Astrocyte (in vitro differentiated cells and primary cell): Measurements from ENCODE around the gene PTPN3. TPM values are rescaled to one million over a fixed set of nuclear protein-coding genes. Genes with fewer than 3 reads are reported as not detected.

Source experiments
- DNase-seq: peaks from one replicate; pipeline ENCODE4 v3.0.0-alpha.2; 2010; ENCODE audit warnings: low read depth
- FAIRE-seq: peaks from 2 replicates; lab custom pipeline; 2011; peaks lifted over from hg19 to GRCh38; lab: Jason Lieb, UNC
- H2AFZ ChIP-seq: 2 replicates; pipeline ENCODE4 v1.6.0; 2012; ENCODE audit warnings: low read depth, low read length, inconsistent platforms
- H3K27ac ChIP-seq: 2 replicates; pipeline ENCODE4 v1.5.1; 2011; ENCODE audit warnings: low read depth, low read length, inconsistent platforms
- H3K27me3 ChIP-seq: 2 replicates; pipeline ENCODE4 v1.6.0; 2011; ENCODE audit warnings: low read length, inconsistent platforms; ENCODE audit not compliant: insufficient read depth
- H3K36me3 ChIP-seq: 2 replicates; pipeline ENCODE4 v1.5.1; 2011; ENCODE audit warnings: low read length, inconsistent platforms; ENCODE audit not compliant: insufficient read depth
- H3K4me1 ChIP-seq: 2 replicates; pipeline ENCODE4 v1.5.1; 2011; ENCODE audit warnings: low read length, inconsistent platforms; ENCODE audit not compliant: insufficient read depth
- H3K4me2 ChIP-seq: 2 replicates; pipeline ENCODE4 v1.6.0; 2012; ENCODE audit warnings: low read length, inconsistent platforms
- H3K4me3 ChIP-seq: 2 replicates; pipeline ENCODE4 v1.5.1; 2011; ENCODE audit warnings: low read depth, mild to moderate bottlenecking, low read length, inconsistent platforms; ENCODE audit not compliant: insufficient read depth
- H3K79me2 ChIP-seq: 2 replicates; pipeline ENCODE4 v1.6.0; 2012; ENCODE audit warnings: mild to moderate bottlenecking, low read length, inconsistent platforms; ENCODE audit not compliant: insufficient read depth
- H3K9ac ChIP-seq: 2 replicates; pipeline ENCODE4 v1.6.0; 2012; ENCODE audit warnings: mild to moderate bottlenecking, low read length, inconsistent platforms
- H3K9me3 ChIP-seq: 2 replicates; pipeline ENCODE4 v1.5.1; 2012; ENCODE audit warnings: low read depth, mild to moderate bottlenecking, low read length, inconsistent platforms; ENCODE audit not compliant: insufficient read depth
- H4K20me1 ChIP-seq: 2 replicates; pipeline ENCODE4 v1.6.0; 2012; ENCODE audit warnings: low read length, inconsistent platforms; ENCODE audit not compliant: insufficient read depth
- H3K27ac Mint-ChIP-seq: one replicate; pipeline ENCODE4 v1.8.0; 2021; ENCODE audit warnings: mild to moderate bottlenecking, mixed read lengths; ENCODE audit not compliant: unreplicated experiment
- H3K27me3 Mint-ChIP-seq: one replicate; pipeline ENCODE4 v1.8.0; 2021; ENCODE audit warnings: low read depth, mixed read lengths; ENCODE audit not compliant: unreplicated experiment
- H3K36me3 Mint-ChIP-seq: one replicate; pipeline ENCODE4 v1.8.0; 2021; ENCODE audit warnings: low read depth, mixed read lengths; ENCODE audit not compliant: unreplicated experiment
- H3K4me1 Mint-ChIP-seq: one replicate; pipeline ENCODE4 v1.8.0; 2021; ENCODE audit warnings: low read depth, mixed read lengths; ENCODE audit not compliant: unreplicated experiment
- H3K4me3 Mint-ChIP-seq: one replicate; pipeline ENCODE4 v1.8.0; 2021; ENCODE audit warnings: mild to moderate bottlenecking, moderate library complexity, mixed read lengths; ENCODE audit not compliant: unreplicated experiment
- H3K9me3 Mint-ChIP-seq: one replicate; pipeline ENCODE4 v1.8.0; 2021; ENCODE audit warnings: mild to moderate bottlenecking, mixed read lengths; ENCODE audit not compliant: unreplicated experiment
- EZH2 ChIP-seq: IDR thresholded peaks from 2 replicates; pipeline ENCODE4 v1.6.1; 2012; ENCODE audit warnings: mild to moderate bottlenecking, low read length, inconsistent platforms; ENCODE audit not compliant: insufficient read depth
- total RNA-seq: library from RNA; stranded (reverse); gene quantifications from 2 replicates; pipeline ENCODE4 v1.2.1, GENCODE V29; 2021
- TF ChIP-seq, protein P1 (sequence below): IDR thresholded peaks from 2 replicates; pipeline ENCODE4 v1.5.1; 2011; ENCODE audit warnings: low read depth, mild to moderate bottlenecking, inconsistent platforms, low read length, moderate library complexity; ENCODE audit not compliant: insufficient read depth

Gene PTPN3
- total RNA-seq, 1 donor from 2014 or later: 1.1 TPM

DNA sequence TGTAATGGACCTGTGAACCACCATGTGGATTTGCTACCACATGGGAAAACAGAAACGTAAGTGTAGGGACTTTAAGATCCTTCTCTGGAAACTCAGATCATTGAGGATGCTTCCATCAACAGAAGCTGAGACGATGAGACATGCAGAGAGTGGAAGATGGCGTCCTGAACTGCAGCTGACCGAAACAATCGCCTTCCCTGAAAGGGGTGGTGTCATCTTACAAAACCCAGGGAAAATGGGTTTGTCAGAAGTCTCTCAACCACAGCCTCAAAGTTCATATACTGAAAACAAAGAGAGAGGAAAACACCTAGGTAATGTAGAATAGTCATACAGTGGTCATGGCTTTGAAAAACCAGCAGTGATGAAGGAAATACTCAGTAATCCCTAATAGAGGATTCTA lies 6.6 kb upstream of the PTPN3 start:
- Histone ChIP-seq H3K4me2 (no peak overlapping the region), H3K9me3 (no peaks in the 10 kb centered on the region), H3K27ac (no peak overlapping the region), H3K36me3 (no peaks in the 10 kb centered on the region), H3K9ac (no peak overlapping the region), H2AFZ (no peak overlapping the region), H3K27me3 (peaks cover 38% of the 10 kb centered on the region), H4K20me1 (no peaks in the 10 kb centered on the region), H3K4me1 (peaks cover 9% of the 10 kb centered on the region), H3K4me3 (no peak overlapping the region), H3K79me2 (no peaks in the 10 kb centered on the region)
- Mint-ChIP-seq H3K27ac (no peak overlapping the region), H3K4me3 (no peak overlapping the region), H3K36me3 (no peaks in the 10 kb centered on the region), H3K9me3 (peaks cover 3% of the 10 kb centered on the region), H3K27me3 (peaks cover 56% of the 10 kb centered on the region), H3K4me1 (peaks cover 2% of the 10 kb centered on the region)
- DNase-seq (no peak), FAIRE-seq (no peak)
- TF ChIP-seq, protein P1, sequence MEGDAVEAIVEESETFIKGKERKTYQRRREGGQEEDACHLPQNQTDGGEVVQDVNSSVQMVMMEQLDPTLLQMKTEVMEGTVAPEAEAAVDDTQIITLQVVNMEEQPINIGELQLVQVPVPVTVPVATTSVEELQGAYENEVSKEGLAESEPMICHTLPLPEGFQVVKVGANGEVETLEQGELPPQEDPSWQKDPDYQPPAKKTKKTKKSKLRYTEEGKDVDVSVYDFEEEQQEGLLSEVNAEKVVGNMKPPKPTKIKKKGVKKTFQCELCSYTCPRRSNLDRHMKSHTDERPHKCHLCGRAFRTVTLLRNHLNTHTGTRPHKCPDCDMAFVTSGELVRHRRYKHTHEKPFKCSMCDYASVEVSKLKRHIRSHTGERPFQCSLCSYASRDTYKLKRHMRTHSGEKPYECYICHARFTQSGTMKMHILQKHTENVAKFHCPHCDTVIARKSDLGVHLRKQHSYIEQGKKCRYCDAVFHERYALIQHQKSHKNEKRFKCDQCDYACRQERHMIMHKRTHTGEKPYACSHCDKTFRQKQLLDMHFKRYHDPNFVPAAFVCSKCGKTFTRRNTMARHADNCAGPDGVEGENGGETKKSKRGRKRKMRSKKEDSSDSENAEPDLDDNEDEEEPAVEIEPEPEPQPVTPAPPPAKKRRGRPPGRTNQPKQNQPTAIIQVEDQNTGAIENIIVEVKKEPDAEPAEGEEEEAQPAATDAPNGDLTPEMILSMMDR: no peak
- no peak for TF ChIP-seq EZH2

DNA sequence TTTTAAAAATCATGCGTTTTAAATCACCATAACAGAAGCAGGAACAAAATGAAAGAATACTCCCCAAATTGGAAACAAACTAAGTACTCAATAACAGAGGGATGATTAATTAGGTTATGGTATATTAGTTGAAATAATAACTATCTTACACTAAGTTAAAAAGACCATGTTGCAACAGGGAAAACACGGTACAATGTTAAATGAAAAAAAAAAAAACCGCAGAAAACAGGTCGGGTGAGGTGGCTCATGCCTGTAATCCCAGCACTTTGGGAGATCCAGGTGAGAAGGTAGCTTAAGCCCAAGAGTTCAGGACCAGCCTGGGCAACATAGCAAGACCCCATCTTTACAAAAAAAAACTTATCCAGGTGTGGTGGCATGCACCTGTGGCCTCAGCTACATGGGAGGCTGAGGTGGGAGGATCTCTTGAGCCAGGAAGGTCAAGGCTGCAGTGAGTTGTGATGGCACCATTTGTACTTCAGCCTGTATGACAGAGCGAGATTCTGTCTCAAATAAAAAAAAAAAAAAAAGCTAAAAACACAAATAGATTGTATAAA lies 2.4 kb upstream of the PTPN3 start:
- Mint-ChIP-seq H3K27ac (no peak overlapping the region), H3K4me3 (peak overlapping the region; percentile 45), H3K4me1 (no peaks in the 10 kb centered on the region), H3K27me3 (peaks cover 71% of the 10 kb centered on the region), H3K9me3 (peaks cover 3% of the 10 kb centered on the region), H3K36me3 (no peaks in the 10 kb centered on the region)
- Histone ChIP-seq H3K9me3 (no peaks in the 10 kb centered on the region), H2AFZ (no peak overlapping the region), H3K27ac (no peak overlapping the region), H3K4me2 (peak overlapping the region; percentile 73), H3K27me3 (peaks cover 72% of the 10 kb centered on the region), H3K4me3 (no peak overlapping the region), H4K20me1 (peaks cover 7% of the 10 kb centered on the region), H3K4me1 (peaks cover 7% of the 10 kb centered on the region), H3K9ac (no peak overlapping the region), H3K79me2 (no peaks in the 10 kb centered on the region), H3K36me3 (no peaks in the 10 kb centered on the region)
- DNase-seq (no peak), FAIRE-seq (no peak)
- TF ChIP-seq, protein P1: no peak
- no peak for TF ChIP-seq EZH2

DNA sequence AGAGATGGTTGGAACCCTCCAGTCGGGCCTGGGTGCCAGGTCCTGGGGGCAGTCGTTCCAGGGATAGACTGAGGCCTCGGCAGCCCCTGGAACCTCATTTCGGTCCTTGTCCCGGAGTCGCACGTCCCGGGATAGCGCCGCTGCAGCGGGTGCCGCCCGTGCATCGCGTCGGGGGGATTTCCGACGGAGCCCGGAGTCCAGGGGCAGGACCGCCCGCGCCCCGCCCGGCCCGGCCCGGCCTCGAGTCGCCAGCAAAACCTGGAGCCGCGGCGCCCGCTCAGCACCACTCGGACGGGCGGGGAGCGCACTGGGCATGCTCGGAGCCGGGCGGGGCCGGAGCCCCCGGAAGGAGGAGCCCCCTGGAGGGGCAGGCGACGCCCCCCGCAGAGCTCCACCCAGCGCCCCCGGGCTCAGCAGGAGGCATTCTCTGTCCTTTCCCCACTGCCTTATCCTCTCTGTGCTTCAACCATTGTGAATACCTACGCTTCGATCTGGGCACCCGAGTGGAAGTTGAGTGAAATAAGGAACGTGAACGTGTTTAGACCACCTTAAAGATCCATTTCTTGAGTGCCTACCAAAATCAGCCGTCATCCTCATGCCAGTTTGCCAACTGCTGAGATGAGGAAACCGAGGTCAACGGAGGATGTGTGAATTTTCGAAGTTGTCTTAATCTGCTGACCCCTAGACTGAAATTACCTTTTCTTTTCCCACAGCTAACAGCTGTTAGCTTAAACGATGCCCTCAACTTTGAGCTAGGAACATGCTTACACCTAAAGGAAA lies 1.7 kb upstream of the PTPN3 start:
- Histone ChIP-seq H3K4me2 (peak overlapping the region; percentile 73), H3K27ac (no peak overlapping the region), H3K27me3 (peaks cover 77% of the 10 kb centered on the region), H4K20me1 (peaks cover 7% of the 10 kb centered on the region), H3K36me3 (no peaks in the 10 kb centered on the region), H3K4me1 (peaks cover 7% of the 10 kb centered on the region), H2AFZ (peak overlapping the region; percentile 55), H3K79me2 (no peaks in the 10 kb centered on the region), H3K4me3 (peak overlapping the region; percentile 35), H3K9me3 (no peaks in the 10 kb centered on the region), H3K9ac (no peak overlapping the region)
- Mint-ChIP-seq H3K36me3 (no peaks in the 10 kb centered on the region), H3K4me1 (no peaks in the 10 kb centered on the region), H3K27me3 (peaks cover 73% of the 10 kb centered on the region), H3K9me3 (peaks cover 3% of the 10 kb centered on the region), H3K27ac (no peak overlapping the region), H3K4me3 (peak overlapping the region; percentile 45)
- peak; percentile 50 for TF ChIP-seq EZH2
- TF ChIP-seq, protein P1: no peak
- FAIRE-seq: no peak
- no peak for DNase-seq
